Activated T-helper 2 cell treated with anti-CD3 and anti-CD28 coated beads, Interferon-gamma antibody, Interleukin-2, Interleukin-4, amounts not matched to agents 10 μg/mL and 5 μg/mL and 100 μg/mL, durations not matched to agents 14 hours and 24 hours and 36 hours (primary cell): Measurements from ENCODE around the gene AREG. TPM values are rescaled to one million over a fixed set of nuclear protein-coding genes. Genes with fewer than 3 reads are reported as not detected.

Source experiments
- DNase-seq: peaks from one replicate; pipeline ENCODE4 v3.0.0; 2021; ENCODE audit warnings: low spot score
- H3K27ac Mint-ChIP-seq: one replicate; pipeline ENCODE4 v1.8.0; 2021; ENCODE audit warnings: mixed read lengths
- H3K27me3 Mint-ChIP-seq: one replicate; pipeline ENCODE4 v1.8.0; 2021; ENCODE audit warnings: low read depth, mixed read lengths
- H3K36me3 Mint-ChIP-seq: one replicate; pipeline ENCODE4 v1.8.0; 2021; ENCODE audit warnings: low read depth, mixed read lengths
- H3K4me1 Mint-ChIP-seq: one replicate; pipeline ENCODE4 v1.8.0; 2021; ENCODE audit warnings: low read depth, mixed read lengths
- H3K4me3 Mint-ChIP-seq: one replicate; pipeline ENCODE4 v1.8.0; 2021; ENCODE audit warnings: low read depth, mild to moderate bottlenecking, moderate library complexity, mixed read lengths
- H3K9me3 Mint-ChIP-seq: one replicate; pipeline ENCODE4 v1.8.0; 2021; ENCODE audit warnings: mixed read lengths
- intact Hi-C: fragments of 100-400 bp; cut with micrococcal nuclease; formaldehyde crosslinking; loops from one replicate; pipeline ENCODE4 v1.15.1; 2023
- total RNA-seq: library from RNA; stranded (reverse); gene quantifications from 2 replicates; pipeline ENCODE4 v1.2.3, GENCODE V29; 2022

The AREG gene
- total RNA-seq, 1 donor from 2014 or later = 1.3 TPM

GRCh38 chr4:74439952-74440351 is 5.0 kb upstream of the AREG start:
- H3K9me3 Mint-ChIP-seq = no peaks in the 10 kb centered on the region
- peaks cover 3% of the 10 kb centered on the region for H3K4me1 Mint-ChIP-seq
- H3K36me3 Mint-ChIP-seq = no peaks in the 10 kb centered on the region
- no peak overlapping the region for H3K27ac Mint-ChIP-seq
- no peak for DNase-seq
- intact Hi-C loops = no loop called here
- no peak overlapping the region for H3K4me3 Mint-ChIP-seq
- no peaks in the 10 kb centered on the region for H3K27me3 Mint-ChIP-seq

- no peak overlapping the region for H3K27ac Mint-ChIP-seq
- H3K4me1 Mint-ChIP-seq = peaks cover 6% of the 10 kb centered on the region
- no peaks in the 10 kb centered on the region for H3K9me3 Mint-ChIP-seq
- H3K4me3 Mint-ChIP-seq = no peak overlapping the region
- intact Hi-C loops = no loop called here
- H3K36me3 Mint-ChIP-seq = no peaks in the 10 kb centered on the region
- DNase-seq = no peak
- H3K27me3 Mint-ChIP-seq = peaks cover under 1% of the 10 kb centered on the region
Observed at GRCh38 chr4:74440356-74440755, 4.6 kb upstream of the AREG start.

- Mint-ChIP-seq H3K27ac (no peak overlapping the region), H3K9me3 (no peaks in the 10 kb centered on the region), H3K4me1 (peaks cover 7% of the 10 kb centered on the region), H3K36me3 (no peaks in the 10 kb centered on the region), H3K4me3 (no peak overlapping the region), H3K27me3 (peaks cover 3% of the 10 kb centered on the region)
- intact Hi-C loops = no loop called here
- no peak for DNase-seq
Observed at GRCh38 chr4:74441744-74442143, 3.2 kb upstream of the AREG start.

- no peaks in the 10 kb centered on the region for H3K36me3 Mint-ChIP-seq
- no peak for DNase-seq
- no peak overlapping the region for H3K27ac Mint-ChIP-seq
- peaks cover 16% of the 10 kb centered on the region for H3K27me3 Mint-ChIP-seq
- no peaks in the 10 kb centered on the region for H3K9me3 Mint-ChIP-seq
- intact Hi-C loops = loop anchor here (5.0 kb wide), 2 partner anchors 49 to 181 kb away; no protein-coding TSS in a partner anchor
- peaks cover 11% of the 10 kb centered on the region for H3K4me1 Mint-ChIP-seq
- no peak overlapping the region for H3K4me3 Mint-ChIP-seq
Observed at GRCh38 chr4:74446193-74446868, 1.4 kb downstream of the AREG start.

GRCh38 chr4:74446896-74447295 is 2.0 kb downstream of the AREG start:
- Mint-ChIP-seq H3K27me3 (peaks cover 17% of the 10 kb centered on the region), H3K9me3 (no peaks in the 10 kb centered on the region), H3K4me3 (no peak overlapping the region), H3K4me1 (peaks cover 12% of the 10 kb centered on the region), H3K36me3 (no peaks in the 10 kb centered on the region), H3K27ac (no peak overlapping the region)
- intact Hi-C loops = loop anchor here (5.0 kb wide), 2 partner anchors 50 to 180 kb away; no protein-coding TSS in a partner anchor
- no peak for DNase-seq

GRCh38 chr4:74447636-74448233 is 2.8 kb downstream of the AREG start:
- Mint-ChIP-seq H3K9me3 (no peaks in the 10 kb centered on the region), H3K4me3 (no peak overlapping the region), H3K27me3 (peaks cover 18% of the 10 kb centered on the region), H3K36me3 (no peaks in the 10 kb centered on the region), H3K27ac (no peak overlapping the region), H3K4me1 (peaks cover 12% of the 10 kb centered on the region)
- intact Hi-C loops = loop anchor here (5.0 kb wide), 2 partner anchors 50 to 180 kb away; no protein-coding TSS in a partner anchor
- no peak for DNase-seq

- Mint-ChIP-seq H3K27ac (no peak overlapping the region), H3K4me3 (no peak overlapping the region), H3K27me3 (peaks cover 23% of the 10 kb centered on the region), H3K4me1 (peaks cover 9% of the 10 kb centered on the region), H3K9me3 (no peaks in the 10 kb centered on the region), H3K36me3 (no peaks in the 10 kb centered on the region)
- no peak for DNase-seq
- intact Hi-C loops = loop anchor here (5.0 kb wide), 2 partner anchors 52 to 178 kb away; no protein-coding TSS in a partner anchor
Observed at GRCh38 chr4:74449571-74450297, 4.8 kb downstream of the AREG start.

GRCh38 chr4:74450298-74450683 is 5.4 kb downstream of the AREG start:
- DNase-seq = no peak
- H3K27ac Mint-ChIP-seq = no peak overlapping the region
- H3K4me3 Mint-ChIP-seq = no peak overlapping the region
- no peaks in the 10 kb centered on the region for H3K9me3 Mint-ChIP-seq
- no peaks in the 10 kb centered on the region for H3K36me3 Mint-ChIP-seq
- H3K4me1 Mint-ChIP-seq = peaks cover 6% of the 10 kb centered on the region
- H3K27me3 Mint-ChIP-seq = peaks cover 23% of the 10 kb centered on the region
- intact Hi-C loops = no loop called here

- Mint-ChIP-seq H3K27ac (no peak overlapping the region), H3K4me1 (peaks cover 5% of the 10 kb centered on the region), H3K9me3 (no peaks in the 10 kb centered on the region), H3K36me3 (no peaks in the 10 kb centered on the region), H3K4me3 (no peak overlapping the region), H3K27me3 (peaks cover 21% of the 10 kb centered on the region)
- DNase-seq = no peak
- intact Hi-C loops = no loop called here
Observed at GRCh38 chr4:74451214-74451661, 6.3 kb downstream of the AREG start.

GRCh38 chr4:74453037-74453635 is 8.2 kb downstream of the AREG start:
- H3K9me3 Mint-ChIP-seq = no peaks in the 10 kb centered on the region
- H3K27me3 Mint-ChIP-seq = peaks cover 18% of the 10 kb centered on the region
- H3K36me3 Mint-ChIP-seq = no peaks in the 10 kb centered on the region
- H3K27ac Mint-ChIP-seq = no peak overlapping the region
- DNase-seq = no peak
- H3K4me3 Mint-ChIP-seq = no peak overlapping the region
- intact Hi-C loops = no loop called here
- H3K4me1 Mint-ChIP-seq = peaks cover 5% of the 10 kb centered on the region

- Mint-ChIP-seq H3K36me3 (no peaks in the 10 kb centered on the region), H3K9me3 (no peaks in the 10 kb centered on the region), H3K27me3 (peaks cover 24% of the 10 kb centered on the region), H3K27ac (no peak overlapping the region), H3K4me3 (no peak overlapping the region), H3K4me1 (peaks cover 5% of the 10 kb centered on the region)
- no peak for DNase-seq
- intact Hi-C loops = no loop called here
Observed at GRCh38 chr4:74453829-74454742, 9.2 kb downstream of the AREG start.
